ENCODE results near the gene MAPKAPK3. TPM values are rescaled to one million over a fixed set of nuclear protein-coding genes. Genes with fewer than 3 reads are reported as not detected.

Gene MAPKAPK3
- total RNA-seq, 1 donor: 70.8 TPM

GRCh38 chr3:50582083-50582482, 34.9 kb upstream of the MAPKAPK3 start:
- H3K9me3 ChIP-seq (ENCODE audit: low read depth, low read length): no peaks in the 10 kb centered on the region
- no peaks in the 10 kb centered on the region for H3K27me3 ChIP-seq (ENCODE audit: insufficient read depth, low read length)
- peaks cover 10% of the 10 kb centered on the region for H3K4me1 ChIP-seq (ENCODE audit: insufficient read depth, low read length)
- no peak overlapping the region for H3K4me3 ChIP-seq (ENCODE audit: low read length)

GRCh38 chr3:50583897-50584296, 33.1 kb upstream of the MAPKAPK3 start:
- Histone ChIP-seq H3K4me1 (ENCODE audit: insufficient read depth, low read length) (peaks cover 22% of the 10 kb centered on the region), H3K27me3 (ENCODE audit: insufficient read depth, low read length) (no peaks in the 10 kb centered on the region), H3K9me3 (ENCODE audit: low read depth, low read length) (no peaks in the 10 kb centered on the region), H3K4me3 (ENCODE audit: low read length) (no peak overlapping the region)

GRCh38 chr3:50584391-50584790, 32.6 kb upstream of the MAPKAPK3 start:
- Histone ChIP-seq H3K9me3 (ENCODE audit: low read depth, low read length) (no peaks in the 10 kb centered on the region), H3K4me3 (ENCODE audit: low read length) (no peak overlapping the region), H3K4me1 (ENCODE audit: insufficient read depth, low read length) (peaks cover 27% of the 10 kb centered on the region), H3K27me3 (ENCODE audit: insufficient read depth, low read length) (no peaks in the 10 kb centered on the region)

GRCh38 chr3:50585919-50586762, 30.8 kb upstream of the MAPKAPK3 start:
- Histone ChIP-seq H3K4me3 (ENCODE audit: low read length) (no peak overlapping the region), H3K9me3 (ENCODE audit: low read depth, low read length) (no peaks in the 10 kb centered on the region), H3K4me1 (ENCODE audit: insufficient read depth, low read length) (peaks cover 44% of the 10 kb centered on the region), H3K27me3 (ENCODE audit: insufficient read depth, low read length) (no peaks in the 10 kb centered on the region)

GRCh38 chr3:50586763-50587070, 30.2 kb upstream of the MAPKAPK3 start:
- H3K4me1 ChIP-seq (ENCODE audit: insufficient read depth, low read length): peaks cover 50% of the 10 kb centered on the region
- no peaks in the 10 kb centered on the region for H3K27me3 ChIP-seq (ENCODE audit: insufficient read depth, low read length)
- no peaks in the 10 kb centered on the region for H3K9me3 ChIP-seq (ENCODE audit: low read depth, low read length)
- H3K4me3 ChIP-seq (ENCODE audit: low read length): no peak overlapping the region

GRCh38 chr3:50587373-50587772, 29.6 kb upstream of the MAPKAPK3 start:
- peaks cover 56% of the 10 kb centered on the region for H3K4me1 ChIP-seq (ENCODE audit: insufficient read depth, low read length)
- no peaks in the 10 kb centered on the region for H3K9me3 ChIP-seq (ENCODE audit: low read depth, low read length)
- H3K4me3 ChIP-seq (ENCODE audit: low read length): no peak overlapping the region
- H3K27me3 ChIP-seq (ENCODE audit: insufficient read depth, low read length): no peaks in the 10 kb centered on the region

- Histone ChIP-seq H3K4me1 (ENCODE audit: insufficient read depth, low read length) (peaks cover 63% of the 10 kb centered on the region), H3K9me3 (ENCODE audit: low read depth, low read length) (no peaks in the 10 kb centered on the region), H3K27me3 (ENCODE audit: insufficient read depth, low read length) (no peaks in the 10 kb centered on the region), H3K4me3 (ENCODE audit: low read length) (no peak overlapping the region)
These were observed 28.9 kb upstream of the MAPKAPK3 start for GRCh38 chr3:50587806-50588758.

GRCh38 chr3:50588759-50589433, 28.1 kb upstream of the MAPKAPK3 start:
- H3K4me1 ChIP-seq (ENCODE audit: insufficient read depth, low read length): peaks cover 69% of the 10 kb centered on the region
- H3K4me3 ChIP-seq (ENCODE audit: low read length): no peak overlapping the region
- no peaks in the 10 kb centered on the region for H3K9me3 ChIP-seq (ENCODE audit: low read depth, low read length)
- no peaks in the 10 kb centered on the region for H3K27me3 ChIP-seq (ENCODE audit: insufficient read depth, low read length)

GRCh38 chr3:50591196-50591741, 25.7 kb upstream of the MAPKAPK3 start:
- Histone ChIP-seq H3K27me3 (ENCODE audit: insufficient read depth, low read length) (no peaks in the 10 kb centered on the region), H3K4me3 (ENCODE audit: low read length) (no peak overlapping the region), H3K4me1 (ENCODE audit: insufficient read depth, low read length) (peaks cover 77% of the 10 kb centered on the region)

GRCh38 chr3:50592568-50592967, 24.4 kb upstream of the MAPKAPK3 start:
- no peak overlapping the region for H3K4me3 ChIP-seq (ENCODE audit: low read length)
- no peaks in the 10 kb centered on the region for H3K27me3 ChIP-seq (ENCODE audit: insufficient read depth, low read length)
- H3K9me3 ChIP-seq (ENCODE audit: low read depth, low read length): no peaks in the 10 kb centered on the region
- H3K4me1 ChIP-seq (ENCODE audit: insufficient read depth, low read length): peaks cover 79% of the 10 kb centered on the region

More at GRCh38 chr3:50591196-50591741, 25.7 kb upstream of the MAPKAPK3 start:
- no peaks in the 10 kb centered on the region for H3K9me3 ChIP-seq (ENCODE audit: low read depth, low read length)

GRCh38 chr3:50594253-50594785, 22.6 kb upstream of the MAPKAPK3 start:
- H3K9me3 ChIP-seq (ENCODE audit: low read depth, low read length): no peaks in the 10 kb centered on the region
- H3K4me3 ChIP-seq (ENCODE audit: low read length): no peak overlapping the region
- no peaks in the 10 kb centered on the region for H3K27me3 ChIP-seq (ENCODE audit: insufficient read depth, low read length)
- H3K4me1 ChIP-seq (ENCODE audit: insufficient read depth, low read length): peaks cover 68% of the 10 kb centered on the region

- peaks cover 71% of the 10 kb centered on the region for H3K4me1 ChIP-seq (ENCODE audit: insufficient read depth, low read length)
- H3K9me3 ChIP-seq (ENCODE audit: low read depth, low read length): no peaks in the 10 kb centered on the region
- no peaks in the 10 kb centered on the region for H3K27me3 ChIP-seq (ENCODE audit: insufficient read depth, low read length)
- H3K4me3 ChIP-seq (ENCODE audit: low read length): no peak overlapping the region
These were observed 17.7 kb upstream of the MAPKAPK3 start for GRCh38 chr3:50599115-50599715.

GRCh38 chr3:50599716-50600118, 17.2 kb upstream of the MAPKAPK3 start:
- peaks cover 71% of the 10 kb centered on the region for H3K4me1 ChIP-seq (ENCODE audit: insufficient read depth, low read length)
- H3K4me3 ChIP-seq (ENCODE audit: low read length): no peak overlapping the region
- H3K27me3 ChIP-seq (ENCODE audit: insufficient read depth, low read length): no peaks in the 10 kb centered on the region
- no peaks in the 10 kb centered on the region for H3K9me3 ChIP-seq (ENCODE audit: low read depth, low read length)

- H3K27me3 ChIP-seq (ENCODE audit: insufficient read depth, low read length): no peaks in the 10 kb centered on the region
- H3K9me3 ChIP-seq (ENCODE audit: low read depth, low read length): no peaks in the 10 kb centered on the region
- H3K4me3 ChIP-seq (ENCODE audit: low read length): no peak overlapping the region
- peaks cover 72% of the 10 kb centered on the region for H3K4me1 ChIP-seq (ENCODE audit: insufficient read depth, low read length)
These were observed 16.7 kb upstream of the MAPKAPK3 start for GRCh38 chr3:50600141-50600753.
